GM18526 (cell line): ENCODE data around the gene TIAM1.

Source experiments
- POLR2A ChIP-seq: IDR thresholded peaks from 3 replicates; pipeline ENCODE4 v1.6.1; 2011; ENCODE audit not compliant: insufficient read length; ENCODE audit errors: extremely low read depth

Gene TIAM1

DNA sequence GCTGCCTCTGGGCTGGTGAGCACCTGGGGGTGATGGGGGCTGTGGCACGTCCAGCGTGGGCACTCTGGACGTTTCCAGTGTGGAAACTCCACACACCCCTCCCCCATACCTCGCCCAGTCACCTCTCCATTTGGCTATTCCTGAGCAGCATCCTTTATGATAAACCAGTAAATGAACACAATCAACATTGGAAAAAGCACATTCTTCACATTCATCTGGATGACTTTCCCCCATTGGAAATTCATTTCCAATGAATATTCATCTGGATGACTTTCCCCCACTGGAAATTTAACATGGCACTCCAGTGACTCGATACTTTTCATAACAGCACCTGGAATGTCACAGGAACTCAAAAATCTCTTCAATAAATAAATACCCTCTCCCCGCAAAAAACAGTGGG is 201.0 kb downstream of the TIAM1 start:
- TF ChIP-seq POLR2A: no peak

DNA sequence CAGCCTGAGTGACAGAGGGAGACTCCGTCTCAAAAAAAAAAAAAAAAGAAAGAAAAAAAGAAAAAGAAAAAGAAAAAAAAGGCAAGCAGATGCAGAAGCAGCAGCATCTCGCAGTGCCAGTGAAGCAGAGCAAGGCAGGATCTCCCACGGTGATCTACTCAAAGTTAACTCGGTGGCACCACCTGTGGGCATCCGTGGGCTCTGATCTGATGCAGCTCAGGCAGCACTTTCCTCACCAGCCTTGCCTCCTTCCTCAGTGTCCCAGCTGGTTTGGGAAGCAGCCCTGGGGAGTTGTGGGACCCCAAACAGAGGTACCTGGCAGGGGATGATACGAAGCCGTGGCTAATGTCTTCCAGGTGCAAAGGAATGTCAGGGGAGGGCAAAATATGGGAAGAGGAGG is 201.5 kb downstream of the TIAM1 start:
- TF ChIP-seq POLR2A: no peak

DNA sequence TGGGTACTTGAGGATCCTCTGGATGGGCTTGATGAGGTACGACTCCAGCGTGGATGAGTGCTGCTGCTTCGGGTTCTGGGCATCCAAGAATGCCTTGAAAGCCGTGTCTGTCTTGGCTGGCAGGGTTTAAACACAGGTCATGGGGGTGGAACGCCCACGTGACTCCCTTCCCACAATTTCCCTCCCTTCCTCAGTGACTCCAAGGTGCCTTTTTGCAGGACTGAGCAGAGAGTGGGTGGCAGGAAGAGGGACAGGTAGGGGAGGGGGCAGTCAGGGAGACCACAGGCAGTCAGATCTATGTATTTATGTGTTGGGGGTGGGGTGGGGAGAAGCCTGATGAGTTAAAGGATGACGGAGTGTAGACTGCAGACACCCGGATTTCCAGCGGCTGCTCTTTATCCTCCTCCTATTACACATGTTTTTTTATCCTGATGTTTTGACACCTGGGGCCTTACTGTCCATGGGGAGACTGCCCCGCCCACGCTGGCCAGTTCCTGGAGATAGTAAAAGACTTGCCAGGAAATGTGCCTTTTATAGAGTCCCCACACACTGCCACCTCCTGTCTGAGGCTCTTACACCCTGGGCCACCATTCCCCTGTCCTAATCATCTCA is 202.6 kb downstream of the TIAM1 start:
- TF ChIP-seq POLR2A: no peak

- TF ChIP-seq POLR2A: no peak
Measured at GRCh38 chr21:31140676-31141075, 203.4 kb downstream of the TIAM1 start.

- TF ChIP-seq POLR2A: no peak
Measured at GRCh38 chr21:31140025-31140424, 204.0 kb downstream of the TIAM1 start.

DNA sequence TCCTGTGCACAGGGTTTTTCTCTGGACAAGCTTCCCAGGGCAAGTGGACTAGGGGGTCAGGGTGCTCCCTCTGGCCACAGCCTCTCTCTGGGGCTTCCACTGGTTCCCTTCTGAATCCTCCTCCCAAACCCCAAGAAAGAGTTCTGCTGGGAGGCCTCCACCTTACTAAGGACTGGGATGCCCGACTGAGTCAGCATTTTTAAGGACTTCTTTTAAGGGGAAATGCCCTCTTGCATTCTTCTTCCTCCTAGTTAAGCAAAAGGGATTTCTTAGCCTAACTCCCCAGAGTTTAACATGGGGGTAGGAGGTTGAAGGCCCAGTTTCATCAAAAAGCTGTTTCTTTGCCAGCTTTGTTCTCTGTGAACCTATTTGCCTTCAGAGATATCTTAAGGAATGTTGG is 206.1 kb downstream of the TIAM1 start:
- TF ChIP-seq POLR2A: no peak

GRCh38 chr21:31136891-31137290 is 207.2 kb downstream of the TIAM1 start:
- no peak for TF ChIP-seq POLR2A

GRCh38 chr21:31135531-31136184 is 208.4 kb downstream of the TIAM1 start:
- no peak for TF ChIP-seq POLR2A

DNA sequence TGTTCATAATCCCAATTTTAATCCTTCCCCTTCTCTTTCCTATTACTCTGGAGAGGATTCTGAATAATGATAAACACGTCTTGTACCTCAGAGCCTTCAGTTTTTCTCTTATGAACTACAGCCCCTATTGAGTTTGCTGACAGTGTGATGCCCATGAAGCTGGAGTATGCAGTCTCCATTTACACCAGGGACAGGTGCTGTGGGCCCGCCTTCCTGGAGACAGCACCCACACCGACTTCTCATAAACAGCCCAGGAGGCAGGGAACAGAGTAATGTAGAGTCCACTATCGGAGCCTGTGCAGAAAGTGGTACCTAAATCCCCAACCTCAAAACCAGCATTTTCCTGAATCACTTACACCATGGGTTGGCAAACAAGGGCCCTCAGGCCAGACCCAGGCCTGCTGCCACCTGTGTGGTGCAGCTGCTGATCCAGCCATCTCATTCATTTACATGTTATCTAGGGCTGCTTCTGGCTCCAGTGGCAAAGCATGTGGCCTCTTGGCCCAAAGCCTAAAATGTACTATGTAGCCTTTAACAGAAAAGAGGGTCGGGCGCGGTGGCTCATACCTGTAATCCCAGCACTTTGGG is 210.7 kb downstream of the TIAM1 start:
- TF ChIP-seq POLR2A: no peak

DNA sequence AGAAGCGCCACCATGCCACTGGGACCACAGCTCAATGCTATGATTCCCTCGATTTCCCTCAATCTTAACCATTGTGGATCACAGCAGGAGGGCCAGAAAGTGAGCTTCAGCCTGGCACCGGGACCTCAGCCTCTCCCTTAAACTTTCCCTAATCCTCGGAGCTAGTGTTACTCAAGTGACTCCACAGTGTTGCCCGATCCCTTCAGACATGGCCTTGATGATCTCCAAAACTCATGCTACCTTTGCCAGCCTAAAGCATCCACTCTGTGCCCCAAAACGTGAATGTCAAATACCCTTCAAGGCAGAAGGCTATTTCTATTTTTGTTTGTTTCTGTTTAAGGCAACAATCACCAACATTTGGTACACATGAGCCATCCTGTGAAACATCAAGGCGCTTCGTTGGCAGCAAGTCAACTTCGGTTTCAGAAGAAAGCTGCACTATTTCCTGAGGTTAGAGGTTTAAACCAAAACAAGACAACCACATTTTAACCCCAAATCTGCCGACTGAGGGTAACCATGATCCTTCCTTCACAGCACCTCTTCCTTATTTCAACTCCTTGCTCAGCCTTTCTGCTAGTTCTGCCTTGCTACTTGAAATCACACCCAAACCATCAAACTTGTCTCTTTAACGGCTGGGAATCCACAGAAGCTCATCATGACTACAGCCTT is 211.4 kb downstream of the TIAM1 start:
- TF ChIP-seq POLR2A: no peak

DNA sequence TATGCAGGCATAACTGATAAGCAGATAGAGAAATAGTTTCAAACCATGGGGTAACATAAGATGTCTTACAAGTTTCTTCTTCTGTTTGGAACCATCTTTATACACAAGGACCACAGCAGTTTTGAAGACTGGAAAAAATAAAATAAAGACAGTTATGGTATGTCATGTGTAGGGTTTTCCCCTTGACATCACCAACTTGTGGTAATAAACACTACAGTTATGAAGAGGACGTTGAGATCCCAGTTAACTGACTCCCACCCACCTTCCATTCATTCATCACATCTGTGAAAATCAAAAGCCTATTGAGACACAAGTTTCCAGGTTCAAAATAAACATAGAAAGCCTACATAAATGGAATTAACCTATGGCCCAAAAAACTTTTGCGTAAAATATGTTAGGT is 213.2 kb downstream of the TIAM1 start:
- TF ChIP-seq POLR2A: no peak

DNA sequence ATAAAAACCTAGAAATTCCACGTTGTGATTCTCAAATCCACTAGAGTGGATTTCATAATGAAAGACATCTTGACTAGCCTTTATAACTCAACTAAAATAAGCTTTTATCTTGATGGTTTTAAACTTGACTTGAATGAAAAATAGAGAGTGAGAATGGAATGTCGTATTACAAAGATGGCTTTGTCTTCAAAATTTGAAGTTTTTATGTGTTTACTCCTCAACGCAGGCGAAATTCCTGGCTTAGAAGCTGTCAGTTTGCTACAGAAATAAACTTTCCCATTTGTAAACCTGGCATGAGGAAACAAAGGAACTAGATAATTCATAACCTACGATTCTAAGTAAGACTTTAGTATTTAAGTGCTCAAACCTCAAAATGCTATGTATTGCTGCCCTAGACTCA is 215.8 kb downstream of the TIAM1 start:
- no peak for TF ChIP-seq POLR2A

DNA sequence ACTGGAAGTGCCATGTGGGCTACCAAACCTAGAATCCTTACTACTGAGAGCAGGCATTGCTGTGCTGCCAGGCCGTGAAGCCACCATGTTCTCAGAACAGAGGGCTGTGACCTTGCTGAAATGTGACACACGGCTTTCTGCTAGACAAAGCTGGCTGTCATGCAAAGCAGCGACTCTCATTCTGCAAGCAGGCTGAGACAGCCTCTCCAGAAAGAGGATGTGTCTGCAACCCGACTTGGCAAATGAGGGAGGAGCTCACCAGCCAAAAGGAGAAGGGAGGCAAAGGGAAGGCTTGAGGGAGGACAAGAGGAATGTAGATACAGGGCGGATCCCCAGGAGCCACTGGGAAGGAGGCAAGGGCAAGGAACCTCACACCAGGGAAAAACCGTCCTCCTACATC is 220.1 kb downstream of the TIAM1 start:
- no peak for TF ChIP-seq POLR2A

- no peak for TF ChIP-seq POLR2A
Measured at GRCh38 chr21:31119199-31119598, 224.9 kb downstream of the TIAM1 start.

DNA sequence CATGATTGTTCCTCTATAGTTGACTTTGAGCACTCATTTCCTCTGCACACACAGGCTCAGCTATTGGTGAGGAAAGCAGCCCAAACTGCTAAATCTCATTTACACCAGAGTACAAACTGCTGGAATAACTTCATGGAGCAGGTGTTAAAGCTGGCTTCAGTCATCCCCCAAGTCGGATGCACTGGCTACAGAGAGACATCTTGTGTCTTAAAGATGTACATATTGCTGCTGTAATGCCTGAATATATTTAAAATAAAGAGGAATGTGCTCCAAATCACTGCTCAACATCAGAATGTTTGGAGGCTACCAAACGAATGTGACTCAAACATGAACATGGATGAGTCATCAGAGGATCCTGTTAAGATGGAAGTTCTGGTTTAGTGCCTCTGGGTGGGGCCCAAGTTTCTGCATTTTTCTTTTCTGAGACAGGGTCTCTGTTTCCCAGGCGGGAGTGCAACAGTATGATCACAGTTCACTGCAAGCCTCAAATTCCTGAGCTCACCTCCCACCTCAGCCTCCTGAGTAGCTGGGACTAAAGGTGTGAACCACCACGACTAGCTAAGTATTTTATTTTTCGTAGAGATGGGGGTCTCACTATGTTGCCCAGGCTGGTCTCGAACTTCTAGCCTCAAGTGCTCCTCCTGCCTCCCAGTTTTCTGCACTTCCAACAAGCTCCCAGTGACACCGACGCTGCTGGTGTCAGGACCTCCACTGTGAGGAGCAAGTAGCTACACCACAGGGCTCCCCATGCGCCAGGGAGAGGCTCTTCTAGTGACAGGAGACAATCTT is 226.7 kb downstream of the TIAM1 start:
- TF ChIP-seq POLR2A: no peak
